ENCODE data around the gene FYCO1.

The FYCO1 gene

GRCh38 chr3:45890405-45890804 lies 105.2 kb downstream of the FYCO1 start:
- DNase-seq (ENCODE audit: low read depth in 3 of 3, low spot score in 1 of 3): no peak

- no peak for DNase-seq (ENCODE audit: low read depth in 3 of 3, low spot score in 1 of 3)
These were observed 106.3 kb downstream of the FYCO1 start for GRCh38 chr3:45889337-45889736.

GRCh38 chr3:45887759-45888511 lies 107.7 kb downstream of the FYCO1 start:
- no peak for DNase-seq (ENCODE audit: low read depth in 3 of 3, low spot score in 1 of 3)

GRCh38 chr3:45887285-45887684 lies 108.3 kb downstream of the FYCO1 start:
- no peak for DNase-seq (ENCODE audit: low read depth in 3 of 3, low spot score in 1 of 3)

- no peak for DNase-seq (ENCODE audit: low read depth in 3 of 3, low spot score in 1 of 3)
These were observed 109.5 kb downstream of the FYCO1 start, which contains the start of gene CCR9 for GRCh38 chr3:45885979-45886705. CCR9 (plus strand) TSS chr3:45886543; CDS start chr3:45894934, 8,391 bp downstream.

GRCh38 chr3:45884368-45885201 lies 111.0 kb downstream of the FYCO1 start:
- DNase-seq (ENCODE audit: low read depth in 3 of 3, low spot score in 1 of 3): no peak

GRCh38 chr3:45881078-45882022 lies 114.3 kb downstream of the FYCO1 start:
- DNase-seq (ENCODE audit: low read depth in 3 of 3, low spot score in 1 of 3): peak in 1 of 3 donors; percentile 21

GRCh38 chr3:45880725-45881077 lies 114.9 kb downstream of the FYCO1 start:
- no peak for DNase-seq (ENCODE audit: low read depth in 3 of 3, low spot score in 1 of 3)

GRCh38 chr3:45878124-45878523 lies 117.5 kb downstream of the FYCO1 start:
- DNase-seq (ENCODE audit: low read depth in 3 of 3, low spot score in 1 of 3): no peak

GRCh38 chr3:45874677-45875346 lies 120.8 kb downstream of the FYCO1 start:
- no peak for DNase-seq (ENCODE audit: low read depth in 3 of 3, low spot score in 1 of 3)

GRCh38 chr3:45873638-45874037 lies 122.0 kb downstream of the FYCO1 start:
- no peak for DNase-seq (ENCODE audit: low read depth in 3 of 3, low spot score in 1 of 3)

- no peak for DNase-seq (ENCODE audit: low read depth in 3 of 3, low spot score in 1 of 3)
These were observed 122.6 kb downstream of the FYCO1 start for GRCh38 chr3:45873036-45873435.

- DNase-seq (ENCODE audit: low read depth in 3 of 3, low spot score in 1 of 3): no peak
These were observed 123.1 kb downstream of the FYCO1 start for GRCh38 chr3:45872569-45872968.

GRCh38 chr3:45871780-45872179 lies 123.8 kb downstream of the FYCO1 start:
- DNase-seq (ENCODE audit: low read depth in 3 of 3, low spot score in 1 of 3): no peak

- DNase-seq (ENCODE audit: low read depth in 3 of 3, low spot score in 1 of 3): peak in 2 of 3 donors; percentile 38 to 40
These were observed 125.5 kb downstream of the FYCO1 start for GRCh38 chr3:45870099-45870498.

GRCh38 chr3:45869638-45870037 lies 126.0 kb downstream of the FYCO1 start:
- DNase-seq (ENCODE audit: low read depth in 3 of 3, low spot score in 1 of 3): no peak

GRCh38 chr3:45868650-45869049 lies 127.0 kb downstream of the FYCO1 start:
- DNase-seq (ENCODE audit: low read depth in 3 of 3, low spot score in 1 of 3): no peak

- no peak for DNase-seq (ENCODE audit: low read depth in 3 of 3, low spot score in 1 of 3)
These were observed 127.4 kb downstream of the FYCO1 start for GRCh38 chr3:45868213-45868612.

All from stimulated activated CD4-positive, alpha-beta T cell treated with anti-CD3 and anti-CD28 coated beads, TNF-alpha, amount 100 ng/mL, for 1 hour (primary cell).